ENCODE results near the gene CS.

Gene CS

DNA sequence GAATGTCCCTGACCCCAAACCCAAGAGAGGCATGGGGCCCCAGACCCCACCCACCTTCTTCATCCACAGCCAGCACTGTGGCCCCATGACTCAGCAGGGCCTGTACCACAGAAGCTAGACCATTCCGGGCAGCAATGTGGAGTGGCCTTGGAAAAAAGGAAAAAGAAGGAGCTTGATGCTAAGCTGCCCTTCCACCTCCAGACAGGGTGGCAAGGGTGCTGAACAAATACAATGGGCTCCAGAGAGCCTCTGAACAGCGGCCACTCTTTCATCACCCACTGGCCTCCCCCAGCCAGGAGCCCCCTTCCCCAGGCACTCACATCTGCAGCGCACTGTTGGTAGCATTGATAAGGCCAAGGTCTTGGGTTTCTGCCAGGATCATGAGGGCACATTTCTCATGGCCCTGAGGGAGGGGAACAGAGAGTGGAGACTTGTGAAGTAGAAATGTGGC lies 56.4 kb downstream of the CS start:
- Histone ChIP-seq H3K4me1 (ENCODE audit: insufficient read depth, insufficient read length) (no peaks in the 10 kb centered on the region), H3K9ac (ENCODE audit: insufficient read length, low read depth) (no peak overlapping the region), H3K9me3 (ENCODE audit: insufficient read depth, low read length) (peaks cover 13% of the 10 kb centered on the region; the same call in 1 of the 2 replicates), H3K4me3 (ENCODE audit: insufficient read length, low read depth) (no peak overlapping the region), H3K36me3 (ENCODE audit: insufficient read depth, insufficient read length, low read length) (peaks cover 92% of the 10 kb centered on the region), H3K27me3 (ENCODE audit: insufficient read depth, insufficient read length) (no peaks in the 10 kb centered on the region)
- TF ChIP-seq SUZ12 (IDR thresholded peaks at IDR 0.05; ENCODE audit: extremely low read depth, insufficient read depth, insufficient read length), result no peak
- no peak for TF ChIP-seq YY1 (IDR thresholded peaks at IDR 0.05; ENCODE audit: insufficient read depth, insufficient read length)
- no peak for TF ChIP-seq ZNF274 (IDR thresholded peaks at IDR 0.05; ENCODE audit: low read depth, low read length)
- DNase-seq (ENCODE audit: low read depth, low spot score), result no peak

DNA sequence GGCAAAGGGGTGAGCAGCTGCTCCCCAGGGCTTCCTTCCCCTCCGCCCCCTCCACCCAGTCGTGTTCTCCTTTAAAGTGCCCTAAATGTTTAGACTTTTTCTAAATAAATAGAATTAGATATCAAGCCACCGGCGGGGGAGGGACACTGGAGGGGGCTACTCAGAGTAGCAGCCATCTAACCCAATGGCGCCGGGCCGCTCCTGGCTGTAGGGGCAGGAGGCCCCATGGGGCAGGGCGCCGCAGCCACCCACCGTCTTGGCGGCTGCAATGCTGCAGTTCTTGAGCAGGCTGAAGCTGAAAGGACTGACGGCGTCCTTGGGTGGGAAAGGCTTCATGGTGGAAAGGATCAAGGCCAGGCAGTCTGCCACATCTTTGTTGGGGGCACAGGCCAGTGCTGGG lies 57.1 kb downstream of the CS start:
- Histone ChIP-seq H3K9me3 (ENCODE audit: insufficient read depth, low read length) (peaks cover 13% of the 10 kb centered on the region; the same call in 1 of the 2 replicates), H3K4me1 (ENCODE audit: insufficient read depth, insufficient read length) (no peaks in the 10 kb centered on the region), H3K27me3 (ENCODE audit: insufficient read depth, insufficient read length) (no peaks in the 10 kb centered on the region), H3K36me3 (ENCODE audit: insufficient read depth, insufficient read length, low read length) (peaks cover 91% of the 10 kb centered on the region), H3K9ac (ENCODE audit: insufficient read length, low read depth) (no peak overlapping the region), H3K4me3 (ENCODE audit: insufficient read length, low read depth) (no peak overlapping the region)
- TF ChIP-seq SUZ12 (IDR thresholded peaks at IDR 0.05; ENCODE audit: extremely low read depth, insufficient read depth, insufficient read length), result no peak
- TF ChIP-seq YY1 (IDR thresholded peaks at IDR 0.05; ENCODE audit: insufficient read depth, insufficient read length), result no peak
- no peak for TF ChIP-seq ZNF274 (IDR thresholded peaks at IDR 0.05; ENCODE audit: low read depth, low read length)
- DNase-seq (ENCODE audit: low read depth, low spot score), result no peak

DNA sequence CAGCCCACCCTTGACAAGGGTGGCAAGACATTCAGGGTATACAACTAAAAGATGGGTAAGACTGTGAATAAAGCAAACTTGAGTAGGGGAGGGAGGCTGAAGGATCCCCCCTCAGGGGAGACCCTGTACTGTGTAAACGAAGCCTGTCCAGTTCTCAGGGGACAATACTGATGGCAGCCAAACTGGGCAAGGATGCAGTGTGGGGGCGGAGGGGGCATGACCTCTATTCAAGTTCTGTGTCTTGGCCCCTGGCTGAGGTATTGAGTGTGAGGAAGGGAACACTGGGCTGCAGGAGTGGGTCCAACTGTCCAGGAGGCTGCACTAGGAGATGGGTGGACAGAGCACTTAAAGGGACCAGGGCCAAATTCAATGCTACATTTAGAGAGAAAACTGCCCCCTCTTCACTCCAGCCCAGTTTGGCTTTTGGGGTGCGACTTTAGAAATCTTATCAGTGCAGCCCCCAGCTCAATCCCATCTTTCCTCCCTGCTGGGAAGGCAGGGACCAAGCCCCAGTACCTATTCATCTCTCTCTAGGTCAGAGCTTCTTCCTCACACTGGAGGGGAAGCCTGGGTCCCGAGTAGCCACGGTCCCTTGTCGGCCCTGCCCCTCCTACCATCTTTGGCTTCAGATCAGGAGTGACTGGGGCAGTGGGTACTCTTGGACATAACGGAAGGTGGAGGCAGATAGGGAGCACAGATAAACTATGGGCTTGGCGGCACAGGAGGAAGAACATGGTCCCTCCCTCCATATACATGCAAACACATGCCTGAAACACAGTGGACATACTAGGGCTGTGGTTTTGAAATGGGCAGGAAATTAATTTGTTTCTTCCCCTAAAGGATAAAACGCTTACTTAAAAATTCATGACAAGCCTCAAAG lies 58.5 kb downstream of the CS start:
- no peak for DNase-seq (ENCODE audit: low read depth, low spot score)
- Histone ChIP-seq H3K4me1 (ENCODE audit: insufficient read depth, insufficient read length) (peaks cover 4% of the 10 kb centered on the region), H3K9ac (ENCODE audit: insufficient read length, low read depth) (no peak overlapping the region), H3K27me3 (ENCODE audit: insufficient read depth, insufficient read length) (no peaks in the 10 kb centered on the region), H3K4me3 (ENCODE audit: insufficient read length, low read depth) (no peak overlapping the region), H3K36me3 (ENCODE audit: insufficient read depth, insufficient read length, low read length) (peaks cover 92% of the 10 kb centered on the region), H3K9me3 (ENCODE audit: insufficient read depth, low read length) (peaks cover 13% of the 10 kb centered on the region; the same call in 1 of the 2 replicates)
- TF ChIP-seq YY1 (IDR thresholded peaks at IDR 0.05; ENCODE audit: insufficient read depth, insufficient read length), result no peak
- no peak for TF ChIP-seq SUZ12 (IDR thresholded peaks at IDR 0.05; ENCODE audit: extremely low read depth, insufficient read depth, insufficient read length)
- no peak for TF ChIP-seq ZNF274 (IDR thresholded peaks at IDR 0.05; ENCODE audit: low read depth, low read length)

DNA sequence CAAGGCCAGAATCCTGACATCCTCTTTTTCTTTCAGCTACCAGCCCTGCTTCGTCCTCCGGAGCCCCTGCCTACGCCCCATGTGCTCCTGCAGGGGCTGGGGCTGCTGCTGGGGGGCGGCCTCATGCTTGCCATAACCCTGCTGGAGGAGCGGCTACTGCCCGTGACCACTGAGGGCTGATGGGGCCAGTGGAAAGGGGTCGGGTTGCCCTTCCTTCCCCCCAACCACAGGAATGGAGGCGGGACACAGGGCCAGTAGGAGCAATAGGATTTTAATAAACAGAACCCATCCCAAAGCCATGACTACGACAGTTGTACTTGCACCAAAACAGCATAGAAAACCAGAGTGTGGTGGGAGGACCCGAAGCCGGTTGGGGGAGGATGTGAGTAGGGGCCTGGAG lies 62.6 kb downstream of the CS start:
- H3K9ac ChIP-seq (ENCODE audit: insufficient read length, low read depth), result no peak overlapping the region
- H3K4me1 ChIP-seq (ENCODE audit: insufficient read depth, insufficient read length), result peaks cover 4% of the 10 kb centered on the region
- H3K27me3 ChIP-seq (ENCODE audit: insufficient read depth, insufficient read length), result no peaks in the 10 kb centered on the region
- H3K36me3 ChIP-seq (ENCODE audit: insufficient read depth, insufficient read length, low read length), result peaks cover 64% of the 10 kb centered on the region
- TF ChIP-seq SUZ12 (IDR thresholded peaks at IDR 0.05; ENCODE audit: extremely low read depth, insufficient read depth, insufficient read length) (no peak), YY1 (IDR thresholded peaks at IDR 0.05; ENCODE audit: insufficient read depth, insufficient read length) (no peak), ZNF274 (IDR thresholded peaks at IDR 0.05; ENCODE audit: low read depth, low read length) (no peak)
- H3K9me3 ChIP-seq (ENCODE audit: insufficient read depth, low read length), result peaks cover 13% of the 10 kb centered on the region; the same call in 1 of the 2 replicates
- no peak overlapping the region for H3K4me3 ChIP-seq (ENCODE audit: insufficient read length, low read depth)
- DNase-seq (ENCODE audit: low read depth, low spot score), result no peak

DNA sequence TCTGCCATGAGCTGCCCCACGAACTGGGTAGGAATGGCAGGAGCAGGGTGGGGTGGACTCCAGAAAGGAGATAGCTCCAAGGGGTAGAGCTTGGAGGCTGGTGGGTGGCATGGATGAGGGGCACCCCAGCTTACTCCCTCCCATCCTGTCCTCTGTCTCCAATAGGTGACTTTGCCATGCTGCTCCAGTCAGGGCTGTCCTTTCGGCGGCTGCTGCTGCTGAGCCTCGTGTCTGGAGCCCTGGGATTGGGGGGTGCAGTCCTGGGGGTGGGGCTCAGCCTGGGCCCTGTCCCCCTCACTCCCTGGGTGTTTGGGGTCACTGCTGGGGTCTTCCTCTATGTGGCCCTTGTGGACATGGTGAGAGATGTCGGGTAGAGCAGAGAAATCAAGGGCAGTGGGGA lies 63.1 kb downstream of the CS start:
- peaks cover 4% of the 10 kb centered on the region for H3K4me1 ChIP-seq (ENCODE audit: insufficient read depth, insufficient read length)
- H3K4me3 ChIP-seq (ENCODE audit: insufficient read length, low read depth), result no peak overlapping the region
- TF ChIP-seq SUZ12 (IDR thresholded peaks at IDR 0.05; ENCODE audit: extremely low read depth, insufficient read depth, insufficient read length) (no peak), YY1 (IDR thresholded peaks at IDR 0.05; ENCODE audit: insufficient read depth, insufficient read length) (no peak), ZNF274 (IDR thresholded peaks at IDR 0.05; ENCODE audit: low read depth, low read length) (no peak)
- H3K9me3 ChIP-seq (ENCODE audit: insufficient read depth, low read length), result peaks cover 9% of the 10 kb centered on the region; the same call in 1 of the 2 replicates
- peaks cover 59% of the 10 kb centered on the region for H3K36me3 ChIP-seq (ENCODE audit: insufficient read depth, insufficient read length, low read length)
- no peak overlapping the region for H3K9ac ChIP-seq (ENCODE audit: insufficient read length, low read depth)
- DNase-seq (ENCODE audit: low read depth, low spot score), result no peak
- no peaks in the 10 kb centered on the region for H3K27me3 ChIP-seq (ENCODE audit: insufficient read depth, insufficient read length)

DNA sequence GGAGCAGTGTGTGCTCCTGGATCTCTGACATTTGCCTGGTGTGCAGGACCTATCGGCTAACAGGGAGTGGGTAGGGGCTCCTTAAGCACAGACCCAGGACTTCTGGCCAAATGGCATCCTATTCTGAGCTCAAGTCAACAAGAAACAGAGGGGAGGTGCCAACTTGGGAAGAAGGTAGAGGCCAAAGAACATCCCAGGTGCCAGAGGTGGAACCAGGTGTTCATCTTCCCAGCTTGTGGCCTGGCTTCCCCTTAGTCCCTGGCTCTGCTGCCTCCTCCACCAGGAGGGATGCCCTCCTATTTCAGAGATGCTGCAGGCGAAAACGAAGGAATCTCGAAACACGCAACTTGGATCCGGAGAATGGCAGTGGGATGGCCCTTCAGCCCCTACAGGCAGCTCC lies 64.0 kb downstream of the CS start:
- Histone ChIP-seq H3K36me3 (ENCODE audit: insufficient read depth, insufficient read length, low read length) (peaks cover 50% of the 10 kb centered on the region), H3K4me3 (ENCODE audit: insufficient read length, low read depth) (no peak overlapping the region), H3K27me3 (ENCODE audit: insufficient read depth, insufficient read length) (no peaks in the 10 kb centered on the region), H3K9ac (ENCODE audit: insufficient read length, low read depth) (no peak overlapping the region), H3K9me3 (ENCODE audit: insufficient read depth, low read length) (peaks cover under 1% of the 10 kb centered on the region; the same call in 1 of the 2 replicates), H3K4me1 (ENCODE audit: insufficient read depth, insufficient read length) (peaks cover 5% of the 10 kb centered on the region)
- TF ChIP-seq YY1 (IDR thresholded peaks at IDR 0.05; ENCODE audit: insufficient read depth, insufficient read length) (no peak), SUZ12 (IDR thresholded peaks at IDR 0.05; ENCODE audit: extremely low read depth, insufficient read depth, insufficient read length) (no peak), ZNF274 (IDR thresholded peaks at IDR 0.05; ENCODE audit: low read depth, low read length) (no peak)
- DNase-seq (ENCODE audit: low read depth, low spot score), result no peak

DNA sequence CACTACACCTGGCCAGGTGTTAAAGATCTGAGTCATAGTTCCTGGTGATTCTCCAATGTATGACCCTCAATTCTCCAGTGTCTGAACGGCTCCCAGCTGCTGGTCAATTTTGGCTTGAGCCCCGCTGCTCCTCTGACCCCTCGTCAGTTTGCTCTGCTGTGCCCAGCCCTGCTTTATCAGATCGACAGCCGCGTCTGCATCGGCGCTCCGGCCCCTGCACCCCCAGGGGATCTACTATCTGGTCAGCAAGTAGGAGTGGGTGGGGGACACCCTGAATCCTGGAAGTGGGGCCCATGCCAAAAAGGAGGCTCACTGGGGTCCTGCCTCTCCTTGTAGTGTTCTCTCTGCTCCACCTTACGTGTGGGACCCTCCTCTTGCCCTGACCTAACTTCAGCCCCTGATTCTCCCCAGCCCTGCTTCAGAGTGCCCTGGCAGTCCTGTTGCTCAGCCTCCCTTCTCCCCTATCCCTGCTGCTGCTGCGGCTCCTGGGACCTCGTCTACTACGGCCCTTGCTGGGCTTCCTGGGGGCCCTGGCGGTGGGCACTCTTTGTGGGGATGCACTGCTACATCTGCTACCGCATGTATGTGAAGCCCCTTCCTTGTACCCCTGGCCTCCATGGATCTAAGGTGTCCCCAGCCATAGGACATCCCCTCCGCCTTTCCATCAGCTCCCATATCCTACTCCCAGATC lies 65.2 kb downstream of the CS start:
- H3K4me3 ChIP-seq (ENCODE audit: insufficient read length, low read depth), result no peak overlapping the region

More for the DNA sequence above, 65.2 kb downstream of the CS start:
- H3K4me1 ChIP-seq (ENCODE audit: insufficient read depth, insufficient read length), result peaks cover 10% of the 10 kb centered on the region
- TF ChIP-seq YY1 (IDR thresholded peaks at IDR 0.05; ENCODE audit: insufficient read depth, insufficient read length) (no peak), SUZ12 (IDR thresholded peaks at IDR 0.05; ENCODE audit: extremely low read depth, insufficient read depth, insufficient read length) (no peak), ZNF274 (IDR thresholded peaks at IDR 0.05; ENCODE audit: low read depth, low read length) (no peak)
- no peak for DNase-seq (ENCODE audit: low read depth, low spot score)
- H3K36me3 ChIP-seq (ENCODE audit: insufficient read depth, insufficient read length, low read length), result peaks cover 40% of the 10 kb centered on the region
- H3K9ac ChIP-seq (ENCODE audit: insufficient read length, low read depth), result no peak overlapping the region
- H3K27me3 ChIP-seq (ENCODE audit: insufficient read depth, insufficient read length), result no peaks in the 10 kb centered on the region
- H3K9me3 ChIP-seq (ENCODE audit: insufficient read depth, low read length), result no peaks in the 10 kb centered on the region

All from NT2/D1 (cell line).